ENCODE results near the gene ARAF. TPM values are rescaled to one million over a fixed set of nuclear protein-coding genes. Genes with fewer than 3 reads are reported as not detected.

The ARAF gene
- total and polyA plus RNA-seq, 2 of the 13 experiments (the other 11 are each of a cell fraction or from before 2014, with no cell fraction given): 18.0 to 33.1 TPM

GRCh38 chrX:47558436-47558835 is 2.6 kb upstream of the ARAF start (continued):
- no peak for TF ChIP-seq REST (IDR thresholded peaks at IDR 0.05; ENCODE audit: borderline replicate concordance in 1 of 2, low read depth in 1 of 2, low read length in 2 of 2)
- no peak for TF ChIP-seq ZNF331 (CRISPR knock-in tag; IDR thresholded peaks at IDR 0.05)
- TF ChIP-seq PCBP1 (IDR thresholded peaks at IDR 0.05; ENCODE audit: borderline replicate concordance, low read depth, low read length): no peak
- TF ChIP-seq, protein P1, sequence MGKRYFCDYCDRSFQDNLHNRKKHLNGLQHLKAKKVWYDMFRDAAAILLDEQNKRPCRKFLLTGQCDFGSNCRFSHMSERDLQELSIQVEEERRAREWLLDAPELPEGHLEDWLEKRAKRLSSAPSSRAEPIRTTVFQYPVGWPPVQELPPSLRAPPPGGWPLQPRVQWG (CRISPR knock-in tag; IDR thresholded peaks at IDR 0.05; ENCODE audit: borderline replicate concordance, low read depth): no peak
- TF ChIP-seq XRCC5 (optimal IDR thresholded peaks at IDR 0.05; ENCODE audit: low read length): no peak
- no peak for TF ChIP-seq BCL3 (CRISPR knock-in tag; IDR thresholded peaks at IDR 0.05)
- no peak for TF ChIP-seq ZNF317 (CRISPR knock-in tag; IDR thresholded peaks at IDR 0.05)
